ENCODE measurements around the gene ADAM12.
"Not testable (repeated sequence)": the region's sequence is repeated elsewhere in the genome, so short reads cannot be mapped to it uniquely, and the experiment has no call there.

Gene ADAM12

GRCh38 chr10:126349101-126349500 is 39.2 kb downstream of the ADAM12 start (continued):
- TF ChIP-seq BACH2 (CRISPR knock-in tag; IDR thresholded peaks at IDR 0.05; ENCODE audit: borderline replicate concordance): no peak
- TF ChIP-seq ZC3H10 (CRISPR knock-in tag; IDR thresholded peaks at IDR 0.05): no peak
- no peak for TF ChIP-seq TOX (CRISPR knock-in tag; IDR thresholded peaks at IDR 0.05; ENCODE audit: borderline replicate concordance)
- TF ChIP-seq ZNF565 (CRISPR knock-in tag; conservative IDR thresholded peaks at IDR 0.05; ENCODE audit: low read depth): no peak
- TF ChIP-seq GLIS3 (CRISPR knock-in tag; IDR thresholded peaks at IDR 0.05): no peak
- TF ChIP-seq PATZ1 (CRISPR knock-in tag; IDR thresholded peaks at IDR 0.05; ENCODE audit: borderline replicate concordance): no peak
- no peak for TF ChIP-seq TCF4 (CRISPR knock-in tag; IDR thresholded peaks at IDR 0.05; ENCODE audit: borderline replicate concordance)
- TF ChIP-seq ISL1 (CRISPR knock-in tag; IDR thresholded peaks at IDR 0.05): no peak
- no peak for TF ChIP-seq ZNF70 (CRISPR knock-in tag; IDR thresholded peaks at IDR 0.05)
- no peak for TF ChIP-seq ZNF8 (CRISPR knock-in tag; IDR thresholded peaks at IDR 0.05)
- TF ChIP-seq ZFP30 (CRISPR knock-in tag; IDR thresholded peaks at IDR 0.05): no peak
- TF ChIP-seq PPARA (CRISPR knock-in tag; IDR thresholded peaks at IDR 0.05; ENCODE audit: borderline replicate concordance): no peak
- no peak for TF ChIP-seq ZFP3 (CRISPR knock-in tag; IDR thresholded peaks at IDR 0.05)
- no peak for TF ChIP-seq CSDC2 (CRISPR knock-in tag; IDR thresholded peaks at IDR 0.05)
- TF ChIP-seq, protein P1, sequence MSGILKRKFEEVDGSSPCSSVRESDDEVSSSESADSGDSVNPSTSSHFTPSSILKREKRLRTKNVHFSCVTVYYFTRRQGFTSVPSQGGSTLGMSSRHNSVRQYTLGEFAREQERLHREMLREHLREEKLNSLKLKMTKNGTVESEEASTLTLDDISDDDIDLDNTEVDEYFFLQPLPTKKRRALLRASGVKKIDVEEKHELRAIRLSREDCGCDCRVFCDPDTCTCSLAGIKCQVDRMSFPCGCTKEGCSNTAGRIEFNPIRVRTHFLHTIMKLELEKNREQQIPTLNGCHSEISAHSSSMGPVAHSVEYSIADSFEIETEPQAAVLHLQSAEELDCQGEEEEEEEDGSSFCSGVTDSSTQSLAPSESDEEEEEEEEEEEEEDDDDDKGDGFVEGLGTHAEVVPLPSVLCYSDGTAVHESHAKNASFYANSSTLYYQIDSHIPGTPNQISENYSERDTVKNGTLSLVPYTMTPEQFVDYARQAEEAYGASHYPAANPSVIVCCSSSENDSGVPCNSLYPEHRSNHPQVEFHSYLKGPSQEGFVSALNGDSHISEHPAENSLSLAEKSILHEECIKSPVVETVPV (CRISPR knock-in tag; IDR thresholded peaks at IDR 0.05): no peak
- TF ChIP-seq OSR1 (CRISPR knock-in tag; IDR thresholded peaks at IDR 0.05): no peak

- not testable (repeated sequence) for ATAC-seq
Observed at GRCh38 chr10:126343496-126343895, 44.8 kb downstream of the ADAM12 start.

DNA sequence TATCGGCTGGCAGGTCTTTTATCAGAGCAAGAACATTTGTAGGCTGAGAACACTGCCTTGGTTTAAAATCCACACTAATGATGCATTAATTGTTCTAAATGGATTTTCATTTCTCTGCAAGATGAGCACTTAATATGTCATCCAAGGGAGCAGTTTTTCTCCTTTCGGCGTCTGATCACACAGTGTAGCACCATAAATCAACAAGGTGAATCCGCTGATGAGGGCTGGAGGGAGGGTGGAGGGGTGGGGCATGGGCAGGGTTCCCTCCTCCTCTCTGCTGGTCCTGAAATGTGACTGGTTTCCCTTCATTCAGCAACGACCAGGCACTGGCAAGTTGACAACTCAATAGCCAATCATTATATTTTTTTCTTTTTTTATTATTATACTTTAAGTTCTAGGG is 45.6 kb downstream of the ADAM12 start:
- ATAC-seq: no peak
- TF ChIP-seq SNAI2 (CRISPR knock-in tag; IDR thresholded peaks at IDR 0.05): no peak
- no peak for TF ChIP-seq ISL1 (CRISPR knock-in tag; IDR thresholded peaks at IDR 0.05)
- TF ChIP-seq BACH2 (CRISPR knock-in tag; IDR thresholded peaks at IDR 0.05; ENCODE audit: borderline replicate concordance): no peak
- no peak for TF ChIP-seq ZNF565 (CRISPR knock-in tag; conservative IDR thresholded peaks at IDR 0.05; ENCODE audit: low read depth)
- TF ChIP-seq RARB (CRISPR knock-in tag; IDR thresholded peaks at IDR 0.05): no peak

GRCh38 chr10:126341491-126341890 is 46.8 kb downstream of the ADAM12 start:
- no peak for ATAC-seq
- TF ChIP-seq TOX (CRISPR knock-in tag; IDR thresholded peaks at IDR 0.05; ENCODE audit: borderline replicate concordance) (no peak), SNAI2 (CRISPR knock-in tag; IDR thresholded peaks at IDR 0.05) (no peak), ARNTL (CRISPR knock-in tag; IDR thresholded peaks at IDR 0.05; ENCODE audit: borderline replicate concordance, low read depth) (no peak), BACH2 (CRISPR knock-in tag; IDR thresholded peaks at IDR 0.05; ENCODE audit: borderline replicate concordance) (no peak)
- TF ChIP-seq, protein P1 (CRISPR knock-in tag; IDR thresholded peaks at IDR 0.05): no peak

DNA sequence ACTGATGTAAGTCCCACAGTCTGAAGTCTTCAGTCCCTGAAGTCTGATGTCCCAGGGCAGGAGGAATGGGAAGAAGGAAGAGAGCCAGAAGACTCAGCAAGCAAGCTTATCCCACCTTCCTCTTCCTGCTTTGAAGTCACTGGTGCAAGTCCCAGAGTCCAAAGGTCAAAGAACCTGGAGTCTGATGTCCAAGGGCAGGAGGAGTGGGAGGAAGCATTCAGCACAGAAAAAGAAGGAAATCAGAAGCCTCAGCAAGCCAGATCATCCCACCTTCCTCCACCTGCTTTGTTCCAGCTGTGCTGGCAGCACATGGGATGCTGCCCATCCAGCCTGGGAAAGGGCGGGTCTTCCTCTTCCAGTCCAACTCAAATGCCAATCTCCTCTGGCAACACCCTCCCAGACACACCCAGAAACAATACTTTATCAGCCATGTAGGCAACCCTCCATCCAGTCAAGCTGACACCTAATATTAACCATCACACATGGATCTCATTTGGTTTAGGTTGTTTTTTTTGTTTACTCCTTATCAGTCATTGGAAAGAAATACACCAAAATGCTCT is 50.9 kb downstream of the ADAM12 start:
- no peak for ATAC-seq
- no peak for TF ChIP-seq TCF4 (CRISPR knock-in tag; IDR thresholded peaks at IDR 0.05; ENCODE audit: borderline replicate concordance)
- TF ChIP-seq, protein P2, sequence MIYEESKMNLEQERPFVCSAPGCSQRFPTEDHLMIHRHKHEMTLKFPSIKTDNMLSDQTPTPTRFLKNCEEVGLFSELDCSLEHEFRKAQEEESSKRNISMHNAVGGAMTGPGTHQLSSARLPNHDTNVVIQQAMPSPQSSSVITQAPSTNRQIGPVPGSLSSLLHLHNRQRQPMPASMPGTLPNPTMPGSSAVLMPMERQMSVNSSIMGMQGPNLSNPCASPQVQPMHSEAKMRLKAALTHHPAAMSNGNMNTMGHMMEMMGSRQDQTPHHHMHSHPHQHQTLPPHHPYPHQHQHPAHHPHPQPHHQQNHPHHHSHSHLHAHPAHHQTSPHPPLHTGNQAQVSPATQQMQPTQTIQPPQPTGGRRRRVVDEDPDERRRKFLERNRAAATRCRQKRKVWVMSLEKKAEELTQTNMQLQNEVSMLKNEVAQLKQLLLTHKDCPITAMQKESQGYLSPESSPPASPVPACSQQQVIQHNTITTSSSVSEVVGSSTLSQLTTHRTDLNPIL (CRISPR knock-in tag; IDR thresholded peaks at IDR 0.05; ENCODE audit: low read depth): no peak
- TF ChIP-seq SNAI2 (CRISPR knock-in tag; IDR thresholded peaks at IDR 0.05): no peak
